ENCODE results near the gene IFT88. TPM values are rescaled to one million over a fixed set of nuclear protein-coding genes. Genes with fewer than 3 reads are reported as not detected.
A peak's percentile ranks its signal among the peaks of the same experiment; 100 is the strongest.

Gene IFT88
- total RNA-seq, 1 donor from 2014 or later, result 8.1 TPM

- Histone ChIP-seq H3K9me3 (replicated peaks) (no peaks in the 10 kb centered on the region), H3K4me3 (no peak overlapping the region), H3K4me1 (no peaks in the 10 kb centered on the region), H3K27me3 (ENCODE audit: low read depth) (no peaks in the 10 kb centered on the region), H3K36me3 (no peaks in the 10 kb centered on the region), H3K27ac (replicated peaks) (no peak overlapping the region)
- no peak for DNase-seq
- TF ChIP-seq CTCF (IDR thresholded peaks at IDR 0.05; ENCODE audit: borderline replicate concordance), result no peak
- intact Hi-C loops (cut with micrococcal nuclease), result no loop called here
These were observed 8.0 kb upstream of the IFT88 start for GRCh38 chr13:20558982-20559381.

GRCh38 chr13:20559659-20560356 lies 7.1 kb upstream of the IFT88 start:
- no peak for DNase-seq
- H3K9me3 ChIP-seq (replicated peaks), result peaks cover under 1% of the 10 kb centered on the region
- H3K27me3 ChIP-seq (ENCODE audit: low read depth), result no peaks in the 10 kb centered on the region
- TF ChIP-seq CTCF (IDR thresholded peaks at IDR 0.05; ENCODE audit: borderline replicate concordance), result no peak
- H3K4me3 ChIP-seq, result no peak overlapping the region
- H3K27ac ChIP-seq (replicated peaks), result no peak overlapping the region
- no peaks in the 10 kb centered on the region for H3K4me1 ChIP-seq
- no peaks in the 10 kb centered on the region for H3K36me3 ChIP-seq
- intact Hi-C loops (cut with micrococcal nuclease), result no loop called here

- peaks cover 8% of the 10 kb centered on the region for H3K9me3 ChIP-seq (replicated peaks)
- no peaks in the 10 kb centered on the region for H3K27me3 ChIP-seq (ENCODE audit: low read depth)
- intact Hi-C loops (cut with micrococcal nuclease), result no loop called here
These were observed 5.2 kb upstream of the IFT88 start for GRCh38 chr13:20561741-20562140.

GRCh38 chr13:20565115-20565736 lies 1.7 kb upstream of the IFT88 start:
- Histone ChIP-seq H3K27ac (replicated peaks) (no peak overlapping the region), H3K4me3 (no peak overlapping the region), H3K27me3 (ENCODE audit: low read depth) (no peaks in the 10 kb centered on the region), H3K4me1 (peaks cover 22% of the 10 kb centered on the region), H3K9me3 (replicated peaks) (peaks cover 8% of the 10 kb centered on the region), H3K36me3 (no peaks in the 10 kb centered on the region)
- intact Hi-C loops (cut with micrococcal nuclease), result no loop called here
- no peak for TF ChIP-seq CTCF (IDR thresholded peaks at IDR 0.05; ENCODE audit: borderline replicate concordance)
- no peak for DNase-seq

More at GRCh38 chr13:20561741-20562140, 5.2 kb upstream of the IFT88 start:
- H3K36me3 ChIP-seq, result no peaks in the 10 kb centered on the region
- no peak overlapping the region for H3K4me3 ChIP-seq
- H3K27ac ChIP-seq (replicated peaks), result no peak overlapping the region
- no peak for DNase-seq
- peaks cover 7% of the 10 kb centered on the region for H3K4me1 ChIP-seq
- no peak for TF ChIP-seq CTCF (IDR thresholded peaks at IDR 0.05; ENCODE audit: borderline replicate concordance)

- no peak for TF ChIP-seq CTCF (IDR thresholded peaks at IDR 0.05; ENCODE audit: borderline replicate concordance)
- Histone ChIP-seq H3K27ac (replicated peaks) (peak overlapping the region; percentile 98), H3K27me3 (ENCODE audit: low read depth) (no peaks in the 10 kb centered on the region), H3K4me1 (peaks cover 22% of the 10 kb centered on the region), H3K9me3 (replicated peaks) (peaks cover 9% of the 10 kb centered on the region), H3K4me3 (peak overlapping the region; percentile 94), H3K36me3 (no peaks in the 10 kb centered on the region)
- DNase-seq, result no peak
- intact Hi-C loops (cut with micrococcal nuclease), result no loop called here
These were observed 474 bp upstream of the IFT88 start for GRCh38 chr13:20566468-20566897.

Measured in left ventricle myocardium inferior (tissue), 1 donor.